Hepatocyte (in vitro differentiated cells): ENCODE results near the gene CRIM1. TPM values are rescaled to one million over a fixed set of nuclear protein-coding genes. Genes with fewer than 3 reads are reported as not detected.
A peak's percentile ranks its signal among the peaks of the same experiment; 100 is the strongest.

ENCODE experiments used
- DNase-seq: peaks from one replicate; pipeline ENCODE4 v3.0.0-alpha.2; 2016; ENCODE audit warnings: low spot score
- H2AFZ ChIP-seq: fragments of 200-600 bp; sonication (generic); 2 replicates; pipeline ENCODE4 v1.6.0; 2016; ENCODE audit warnings: antibody characterized with exemption, mild to moderate bottlenecking
- H3K27ac ChIP-seq: fragments of 200-600 bp; sonication (generic); 2 replicates; pipeline ENCODE4 v1.5.1; 2016; ENCODE audit warnings: mild to moderate bottlenecking
- H3K27me3 ChIP-seq: fragments of 200-600 bp; sonication (generic); 2 replicates; pipeline ENCODE4 v1.6.1; 2016
- H3K36me3 ChIP-seq: fragments of 200-600 bp; sonication (generic); replicated peaks from 2 replicates; pipeline ENCODE4 v1.5.1; 2016; ENCODE audit warnings: low read depth; ENCODE audit not compliant: insufficient read depth
- H3K4me1 ChIP-seq: fragments of 200-600 bp; sonication (generic); 2 replicates; pipeline ENCODE4 v1.5.1; 2016; ENCODE audit warnings: mild to moderate bottlenecking, moderate library complexity; ENCODE audit not compliant: insufficient read depth
- H3K4me2 ChIP-seq: fragments of 200-600 bp; sonication (generic); 2 replicates; pipeline ENCODE4 v1.6.0; 2016
- H3K4me3 ChIP-seq: fragments of 200-600 bp; sonication (generic); 2 replicates; pipeline ENCODE4 v1.5.1; 2016; ENCODE audit warnings: mild to moderate bottlenecking
- H3K79me2 ChIP-seq: fragments of 200-600 bp; sonication (generic); 2 replicates; pipeline ENCODE4 v1.6.0; 2017; ENCODE audit warnings: mild to moderate bottlenecking
- H3K9me2 ChIP-seq: fragments of 200-600 bp; sonication (generic); replicated peaks from 2 replicates; pipeline ENCODE4 v1.6.0; 2017; ENCODE audit warnings: mild to moderate bottlenecking; ENCODE audit not compliant: insufficient read depth
- H3K9me3 ChIP-seq: fragments of 200-600 bp; sonication (generic); 2 replicates; pipeline ENCODE4 v1.5.1; 2016; ENCODE audit warnings: low read depth, mild to moderate bottlenecking
- H4K20me1 ChIP-seq: fragments of 200-600 bp; sonication (generic); 2 replicates; pipeline ENCODE4 v1.6.0; 2016; ENCODE audit warnings: mild to moderate bottlenecking; ENCODE audit not compliant: insufficient read depth, poor library complexity, severe bottlenecking
- CTCF ChIP-seq: fragments of 200-600 bp; sonication (generic); IDR thresholded peaks from 2 replicates; pipeline ENCODE4 v1.5.1; 2016; ENCODE audit warnings: antibody characterized with exemption, mild to moderate bottlenecking; ENCODE audit not compliant: poor library complexity
- EZH2 ChIP-seq: fragments of 200-600 bp; sonication (generic); IDR thresholded peaks from 2 replicates; pipeline ENCODE4 v1.6.1; 2016; ENCODE audit warnings: antibody characterized with exemption, mild to moderate bottlenecking, borderline replicate concordance
- EZH2phosphoT487 ChIP-seq: fragments of 200-600 bp; sonication (generic); IDR thresholded peaks from one replicate; pipeline ENCODE4 v1.6.1; 2018; ENCODE audit warnings: antibody characterized with exemption, mild to moderate bottlenecking, low read depth, moderate library complexity; ENCODE audit not compliant: unreplicated experiment, severe bottlenecking
- WGBS: methylation state at CpG from one replicate; pipeline ENCODE4 v1.1.6; 2016; ENCODE audit warnings: low lambda C conversion rate; ENCODE audit errors: missing lambda C conversion rate; 5-methylcytosine and 5-hydroxymethylcytosine counted together
- polyA plus RNA-seq: library from polyadenylated mRNA; unstranded; fragments of >200 nt; fragmentation: Nextera tagmentation; extraction: Ambion mirVana; gene quantifications from 2 replicates; pipeline ENCODE4 v1.2.1, GENCODE V29; 2016
- total RNA-seq: library from RNA; depleted of rRNA; stranded (reverse); fragments of >200 nt; gene quantifications from 2 replicates; pipeline ENCODE4 v1.2.3, GENCODE V29; 2014

CRIM1 gene
- total and polyA plus RNA-seq, 2 experiments from 2014 or later: 23.0 to 40.8 TPM

- peaks cover 96% of the 10 kb centered on the region for H3K79me2 ChIP-seq
- H3K4me2 ChIP-seq: peak overlapping the region; percentile 20
- H2AFZ ChIP-seq: no peak overlapping the region
- H3K27ac ChIP-seq: peak overlapping the region; percentile 21
- H3K36me3 ChIP-seq: no peaks in the 10 kb centered on the region
- WGBS: 56% methylated on average over 9 of the region's 9 CpGs
- H4K20me1 ChIP-seq: peaks cover 41% of the 10 kb centered on the region
- no peak for TF ChIP-seq EZH2phosphoT487
- no peak for TF ChIP-seq EZH2
- DNase-seq: no peak
- H3K9me2 ChIP-seq: no peaks in the 10 kb centered on the region
- H3K27me3 ChIP-seq: no peaks in the 10 kb centered on the region
- no peak overlapping the region for H3K4me3 ChIP-seq
- peaks cover 57% of the 10 kb centered on the region for H3K4me1 ChIP-seq
- no peaks in the 10 kb centered on the region for H3K9me3 ChIP-seq
Observed at GRCh38 chr2:36371070-36371874, 15.7 kb downstream of the CRIM1 start.

- TF ChIP-seq CTCF (no peak), EZH2phosphoT487 (no peak), EZH2 (no peak)
- Histone ChIP-seq H3K9me2 (no peaks in the 10 kb centered on the region), H4K20me1 (peaks cover 38% of the 10 kb centered on the region), H3K79me2 (peaks cover 95% of the 10 kb centered on the region), H3K27ac (peak overlapping the region; percentile 21), H3K36me3 (no peaks in the 10 kb centered on the region), H3K27me3 (no peaks in the 10 kb centered on the region), H3K9me3 (no peaks in the 10 kb centered on the region), H2AFZ (no peak overlapping the region), H3K4me2 (peak overlapping the region; percentile 20), H3K4me3 (no peak overlapping the region), H3K4me1 (peaks cover 60% of the 10 kb centered on the region)
- no peak for DNase-seq
- WGBS: 22% methylated on average over 2 of the region's 2 CpGs
Observed at GRCh38 chr2:36371928-36372391, 16.4 kb downstream of the CRIM1 start.

- peaks cover 34% of the 10 kb centered on the region for H4K20me1 ChIP-seq
- peaks cover 97% of the 10 kb centered on the region for H3K79me2 ChIP-seq
- no peak overlapping the region for H3K4me3 ChIP-seq
- no peak overlapping the region for H2AFZ ChIP-seq
- H3K27me3 ChIP-seq: no peaks in the 10 kb centered on the region
- H3K27ac ChIP-seq: peak overlapping the region; percentile 32
- DNase-seq: no peak
- H3K36me3 ChIP-seq: no peaks in the 10 kb centered on the region
- WGBS: 76% methylated on average over 8 of the region's 8 CpGs
- H3K9me3 ChIP-seq: no peaks in the 10 kb centered on the region
- peak overlapping the region; percentile 39 for H3K4me2 ChIP-seq
- no peak for TF ChIP-seq EZH2phosphoT487
- TF ChIP-seq CTCF: no peak
- no peak for TF ChIP-seq EZH2
- no peaks in the 10 kb centered on the region for H3K9me2 ChIP-seq
- peaks cover 46% of the 10 kb centered on the region for H3K4me1 ChIP-seq
Observed at GRCh38 chr2:36373149-36373926, 17.8 kb downstream of the CRIM1 start.

GRCh38 chr2:36374585-36374984 is 19.0 kb downstream of the CRIM1 start:
- Histone ChIP-seq H4K20me1 (peaks cover 27% of the 10 kb centered on the region), H3K27ac (no peak overlapping the region), H3K4me3 (no peak overlapping the region), H3K27me3 (no peaks in the 10 kb centered on the region), H3K9me2 (no peaks in the 10 kb centered on the region), H3K9me3 (no peaks in the 10 kb centered on the region), H3K36me3 (no peaks in the 10 kb centered on the region), H3K79me2 (peaks cover 97% of the 10 kb centered on the region), H3K4me2 (no peak overlapping the region), H3K4me1 (peaks cover 47% of the 10 kb centered on the region), H2AFZ (no peak overlapping the region)
- DNase-seq: no peak
- 82% methylated on average over 3 of the region's 3 CpGs for WGBS
- TF ChIP-seq EZH2: no peak
- no peak for TF ChIP-seq EZH2phosphoT487
- TF ChIP-seq CTCF: no peak
